A549 (cell line): ENCODE results near the gene CHI3L1. TPM values are rescaled to one million over a fixed set of nuclear protein-coding genes. Genes with fewer than 3 reads are reported as not detected.

ENCODE experiments used
- ATAC-seq, 2 experiments: fragments of 200-7000 bp in 1 of 2; fragments of >200 bp in 1 of 2; cut with Nextera tagmentation in 1 of 2; cut with Tn5 transposase in 1 of 2; 3 replicates each; pipeline versions ENCODE4 v1.8.0 to v1.9.1; 2018 to 2020; ENCODE audit warnings: mild to moderate bottlenecking in 1 of 2, moderate library complexity in 1 of 2
- CTCF ChIA-PET: fragments of 300-600 bp; sonication (Branson Sonifier 250); formaldehyde crosslinking; extraction: SDS; loops from one replicate; lab custom pipeline; 2021; ENCODE audit warnings: antibody characterized with exemption, inconsistent platforms; lab: Yijun Ruan, JAX
- POLR2A ChIA-PET: fragments of 350-600 bp; formaldehyde crosslinking; extraction: SDS; loops from one replicate; lab custom pipeline; 2021; ENCODE audit warnings: antibody characterized with exemption, inconsistent platforms; lab: Yijun Ruan, JAX
- DNase-seq, 2 experiments: peaks; one replicate each; pipeline versions ENCODE4 v3.0.0 to v3.0.0-alpha.2; 2011 to 2016; ENCODE audit warnings: low read depth in 1 of 2, low spot score in 1 of 2
- FAIRE-seq: peaks from 2 replicates; lab custom pipeline; 2011; peaks lifted over from hg19 to GRCh38; lab: Jason Lieb, UNC
- H3K27ac ChIP-seq, 2 experiments: fragments of >200 bp; sonication (Bioruptor Twin); formaldehyde crosslinking; 3 replicates each; pipeline ENCODE4 v1.5.1; 2016 to 2017
- H3K4me1 ChIP-seq: fragments of >200 bp; sonication (Bioruptor Twin); formaldehyde crosslinking; 3 replicates; pipeline ENCODE4 v1.6.1; 2016
- H3K4me2 ChIP-seq: fragments of >200 bp; sonication (Bioruptor Twin); formaldehyde crosslinking; 3 replicates; pipeline ENCODE4 v1.6.1; 2016
- H3K4me3 ChIP-seq: fragments of >200 bp; sonication (Bioruptor Twin); formaldehyde crosslinking; 3 replicates; pipeline ENCODE4 v1.5.1; 2016
- H3K9me3 ChIP-seq: fragments of >200 bp; sonication (Bioruptor Twin); formaldehyde crosslinking; 3 replicates; pipeline ENCODE4 v1.6.1; 2016
- CBX2 ChIP-seq: fragments of 200-600 bp; sonication (generic); IDR thresholded peaks from 2 replicates; pipeline ENCODE4 v1.6.1; 2016; ENCODE audit warnings: low read depth, mild to moderate bottlenecking, borderline replicate concordance
- CEBPB ChIP-seq, 2 experiments: fragments of >200 bp in 1 of 2; sonication (Bioruptor Twin) in 1 of 2; formaldehyde crosslinking in 1 of 2; IDR thresholded peaks; 2 replicates each; pipeline ENCODE4 v1.6.1; 2012 to 2016
- CHD2 ChIP-seq: fragments of 150-350 bp; IDR thresholded peaks from 2 replicates; pipeline ENCODE4 v1.6.1; 2014; ENCODE audit warnings: low read length; ENCODE audit not compliant: partially characterized antibody
- CHD4 ChIP-seq: fragments of 200-600 bp; sonication (generic); IDR thresholded peaks from 2 replicates; pipeline ENCODE4 v1.6.1; 2016; ENCODE audit warnings: antibody characterized with exemption, mild to moderate bottlenecking, borderline replicate concordance
- EHMT2 ChIP-seq: fragments of 200-600 bp; sonication (generic); IDR thresholded peaks from 2 replicates; pipeline ENCODE4 v1.6.1; 2016; ENCODE audit warnings: antibody characterized with exemption, low read depth, mild to moderate bottlenecking, moderate library complexity
- ESRRA ChIP-seq: fragments of 150-350 bp; IDR thresholded peaks from 2 replicates; pipeline ENCODE4 v1.6.1; 2014; ENCODE audit warnings: mild to moderate bottlenecking, low read length, borderline replicate concordance
- FOSL2 ChIP-seq, 2 experiments: fragments of 450-650 bp in 1 of 2; fragments of >200 bp in 1 of 2; sonication (Bioruptor Twin) in 1 of 2; formaldehyde crosslinking; IDR thresholded peaks; 2 replicates each; pipeline versions ENCODE4 v1.5.0 to v1.6.1; 2016 to 2020; ENCODE audit warnings: mild to moderate bottlenecking in 1 of 2, moderate library complexity in 1 of 2
- HDAC2 ChIP-seq: fragments of 200-600 bp; sonication (generic); IDR thresholded peaks from 2 replicates; pipeline ENCODE4 v1.6.1; 2016
- HOXB5 ChIP-seq: fragments of 250-450 bp; sonication (Bioruptor Pico); IDR thresholded peaks from 2 replicates; pipeline ENCODE4 v1.5.0; 2020; ENCODE audit warnings: mild to moderate bottlenecking, moderate library complexity
- JUN ChIP-seq, 2 experiments: fragments of >200 bp; sonication (Bioruptor Twin); formaldehyde crosslinking; IDR thresholded peaks; 2 replicates in 1 of 2; 3 replicates in 1 of 2; pipeline ENCODE4 v1.6.1; 2016 to 2017
- KDM5A ChIP-seq: fragments of 200-600 bp; sonication (generic); IDR thresholded peaks from 2 replicates; pipeline ENCODE4 v1.6.1; 2016; ENCODE audit warnings: antibody characterized with exemption, mild to moderate bottlenecking
- MAX ChIP-seq: IDR thresholded peaks from 2 replicates; pipeline ENCODE4 v1.6.1; 2012
- NPAS2 ChIP-seq: fragments of 250-450 bp; sonication (Bioruptor Pico); IDR thresholded peaks from 2 replicates; pipeline ENCODE4 v1.8.0; 2022; ENCODE audit warnings: mild to moderate bottlenecking, moderate library complexity, borderline replicate concordance
- NR3C1 ChIP-seq: fragments of >200 bp; sonication (Bioruptor Twin); formaldehyde crosslinking; IDR thresholded peaks from 3 replicates; pipeline ENCODE4 v1.6.1; 2017
- PBX3 ChIP-seq: IDR thresholded peaks from 2 replicates; pipeline ENCODE4 v1.6.1; 2012
- POLR2AphosphoS2 ChIP-seq: conservative IDR thresholded peaks from 2 replicates; pipeline ENCODE4 v1.6.1; 2012; ENCODE audit warnings: low read length, improper control_type of control experiment, inconsistent platforms
- RAD21 ChIP-seq, 2 experiments: fragments of >200 bp in 1 of 2; sonication (Bioruptor Twin) in 1 of 2; formaldehyde crosslinking in 1 of 2; IDR thresholded peaks in 1 of 2; conservative IDR thresholded peaks in 1 of 2; 2 replicates in 1 of 2; 3 replicates in 1 of 2; pipeline ENCODE4 v1.6.1; 2012 to 2018; ENCODE audit warnings: inconsistent platforms in 1 of 2
- RCOR1 ChIP-seq: fragments of 150-350 bp; IDR thresholded peaks from 2 replicates; pipeline ENCODE4 v1.6.1; 2014; ENCODE audit warnings: antibody characterized with exemption, low read length, low read depth
- RNF2 ChIP-seq: fragments of 200-600 bp; sonication (generic); IDR thresholded peaks from 2 replicates; pipeline ENCODE4 v1.6.1; 2016; ENCODE audit warnings: low read depth, mild to moderate bottlenecking, antibody characterized with exemption, moderate library complexity, borderline replicate concordance
- SMC3 ChIP-seq: fragments of >200 bp; sonication (Bioruptor Twin); formaldehyde crosslinking; IDR thresholded peaks from 3 replicates; pipeline ENCODE4 v1.6.1; 2018; ENCODE audit warnings: inconsistent platforms
- TFCP2L1 ChIP-seq: fragments of 250-450 bp; sonication (Bioruptor Pico); IDR thresholded peaks from 2 replicates; pipeline ENCODE4 v1.5.0; 2021; ENCODE audit warnings: mild to moderate bottlenecking
- ZSCAN20 ChIP-seq: fragments of 250-450 bp; sonication (Bioruptor Pico); IDR thresholded peaks from 2 replicates; pipeline ENCODE4 v1.8.0; 2022; ENCODE audit warnings: mild to moderate bottlenecking, moderate library complexity
- WGBS: methylation state at CpG from one replicate; pipeline ENCODE4 v1.1.6; 2017; ENCODE audit errors: missing lambda C conversion rate; 5-methylcytosine and 5-hydroxymethylcytosine counted together
- polyA plus RNA-seq, 4 experiments: library from polyadenylated mRNA; depleted of rRNA in 3 of 4; stranded (reverse); fragments of >200 nt; fragmentation: RNase III in 1 of 4; extraction: RNeasy Plus Mini Kit Qiagen cat#74134 plus additional on column Dnase treatment in 1 of 4; gene quantifications; 2 replicates in 3 of 4; 3 replicates in 1 of 4; pipeline ENCODE4 v1.2.3, GENCODE V29; 2011 to 2017
- TF ChIP-seq, protein P1 (sequence below): fragments of >200 bp; sonication (Bioruptor Twin); formaldehyde crosslinking; IDR thresholded peaks from 3 replicates; pipeline ENCODE4 v1.5.1; 2016
- TF ChIP-seq, protein P2 (sequence below): fragments of >200 bp; sonication (Bioruptor Twin); formaldehyde crosslinking; IDR thresholded peaks from 2 replicates; pipeline ENCODE4 v1.6.1; 2016

CHI3L1 gene
- polyA plus RNA-seq, 2 of the 4 experiments (the other 2 are of a cell fraction), result 0.04 TPM; not detected in 1

- POLR2A ChIA-PET, result no interaction called here
- no peak for DNase-seq
- CTCF ChIA-PET, result interaction anchor here (1.0 to 3.0 kb wide), 4 partner anchors 17 to 128 kb away, joined by 3 to 12 read pairs (median 6); no protein-coding TSS in a partner anchor
- ATAC-seq, result no peak
- Histone ChIP-seq H3K27ac (no peak overlapping the region), H3K4me2 (no peak overlapping the region), H3K4me1 (peaks cover under 1% of the 10 kb centered on the region; the same call in 1 of the 3 replicates), H3K9me3 (no peaks in the 10 kb centered on the region), H3K4me3 (no peak overlapping the region)
- FAIRE-seq, result no peak
- no peak for TF ChIP-seq HOXB5 (CRISPR knock-in tag)
- no peak for TF ChIP-seq RAD21 (conservative IDR thresholded peaks at IDR 0.05 in 1 of 2, IDR thresholded peaks at IDR 0.05 in 1 of 2)
- 41% methylated on average over 5 of the region's 5 CpGs for WGBS
Measured at GRCh38 chr1:203140743-203141520, 45.6 kb downstream of the CHI3L1 start.

DNA sequence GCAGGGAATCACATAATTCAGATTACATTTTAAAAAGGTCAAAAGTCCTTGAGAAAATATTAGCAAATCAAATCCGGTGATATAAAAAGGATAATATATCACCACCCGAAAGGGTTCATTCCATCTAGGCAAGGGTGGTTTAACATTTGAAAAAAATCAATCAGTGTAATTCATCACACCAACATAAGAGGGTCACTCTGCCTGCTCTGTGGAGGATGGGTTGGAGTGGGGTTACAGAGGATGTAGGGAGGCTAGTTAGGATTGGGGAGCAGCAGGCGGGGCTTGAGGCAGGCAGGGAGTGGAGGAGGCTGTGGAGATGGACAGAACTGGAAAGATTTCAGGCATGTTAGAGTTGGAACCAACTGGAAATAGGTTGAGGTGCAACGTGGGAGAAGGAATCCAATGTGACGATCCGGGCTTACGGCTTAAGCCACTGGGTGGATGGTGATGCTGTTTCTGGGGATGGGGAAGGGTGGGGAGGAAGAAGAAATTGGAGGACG, 46.5 kb downstream of the CHI3L1 start:
- H3K4me3 ChIP-seq, result no peak overlapping the region
- no peak for ATAC-seq
- 69% methylated on average over 8 of the region's 8 CpGs for WGBS
- POLR2A ChIA-PET, result no interaction called here
- H3K27ac ChIP-seq, result no peak overlapping the region
- TF ChIP-seq TFCP2L1 (CRISPR knock-in tag), result no peak
- no peak for TF ChIP-seq JUN (IDR thresholded peaks at IDR 0.05)
- TF ChIP-seq, protein P1, sequence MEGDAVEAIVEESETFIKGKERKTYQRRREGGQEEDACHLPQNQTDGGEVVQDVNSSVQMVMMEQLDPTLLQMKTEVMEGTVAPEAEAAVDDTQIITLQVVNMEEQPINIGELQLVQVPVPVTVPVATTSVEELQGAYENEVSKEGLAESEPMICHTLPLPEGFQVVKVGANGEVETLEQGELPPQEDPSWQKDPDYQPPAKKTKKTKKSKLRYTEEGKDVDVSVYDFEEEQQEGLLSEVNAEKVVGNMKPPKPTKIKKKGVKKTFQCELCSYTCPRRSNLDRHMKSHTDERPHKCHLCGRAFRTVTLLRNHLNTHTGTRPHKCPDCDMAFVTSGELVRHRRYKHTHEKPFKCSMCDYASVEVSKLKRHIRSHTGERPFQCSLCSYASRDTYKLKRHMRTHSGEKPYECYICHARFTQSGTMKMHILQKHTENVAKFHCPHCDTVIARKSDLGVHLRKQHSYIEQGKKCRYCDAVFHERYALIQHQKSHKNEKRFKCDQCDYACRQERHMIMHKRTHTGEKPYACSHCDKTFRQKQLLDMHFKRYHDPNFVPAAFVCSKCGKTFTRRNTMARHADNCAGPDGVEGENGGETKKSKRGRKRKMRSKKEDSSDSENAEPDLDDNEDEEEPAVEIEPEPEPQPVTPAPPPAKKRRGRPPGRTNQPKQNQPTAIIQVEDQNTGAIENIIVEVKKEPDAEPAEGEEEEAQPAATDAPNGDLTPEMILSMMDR, result no peak
- TF ChIP-seq RCOR1, result no peak
- no peak for TF ChIP-seq CHD4
- no peak for TF ChIP-seq HOXB5 (CRISPR knock-in tag)
- TF ChIP-seq CHD2, result no peak
- TF ChIP-seq KDM5A, result no peak
- TF ChIP-seq, protein P2, sequence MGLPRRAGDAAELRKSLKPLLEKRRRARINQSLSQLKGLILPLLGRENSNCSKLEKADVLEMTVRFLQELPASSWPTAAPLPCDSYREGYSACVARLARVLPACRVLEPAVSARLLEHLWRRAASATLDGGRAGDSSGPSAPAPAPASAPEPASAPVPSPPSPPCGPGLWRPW, result no peak
- TF ChIP-seq NPAS2, result no peak
- TF ChIP-seq POLR2AphosphoS2, result no peak
- TF ChIP-seq MAX, result no peak
- no peak for TF ChIP-seq PBX3
- TF ChIP-seq NR3C1, result no peak
- no peak for TF ChIP-seq FOSL2 (IDR thresholded peaks at IDR 0.05)
- no peak for TF ChIP-seq FOSL2 (CRISPR knock-in tag; IDR thresholded peaks at IDR 0.05)
- no peak for TF ChIP-seq SMC3
- no peak for TF ChIP-seq ZSCAN20
- TF ChIP-seq CEBPB (IDR thresholded peaks at IDR 0.05), result no peak
- no peak for FAIRE-seq
- no peaks in the 10 kb centered on the region for H3K9me3 ChIP-seq
- H3K4me1 ChIP-seq, result peaks cover 9% of the 10 kb centered on the region; the same call in 2 of the 3 replicates
- no peak overlapping the region for H3K4me2 ChIP-seq
- no peak for DNase-seq
- CTCF ChIA-PET, result interaction anchor here (3.0 kb wide), 1 partner anchor 32 kb away, joined by 12 read pairs; no protein-coding TSS in a partner anchor

GRCh38 chr1:203138066-203138465, 48.4 kb downstream of the CHI3L1 start:
- Histone ChIP-seq H3K27ac (no peak overlapping the region), H3K4me2 (no peak overlapping the region), H3K4me3 (no peak overlapping the region), H3K9me3 (no peaks in the 10 kb centered on the region), H3K4me1 (peaks cover 13% of the 10 kb centered on the region; the same call in 2 of the 3 replicates)
- WGBS, result 61% methylated on average over 3 of the region's 3 CpGs
- FAIRE-seq (no peak), ATAC-seq (no peak), DNase-seq (no peak)
- POLR2A ChIA-PET, result no interaction called here
- TF ChIP-seq CBX2, result no peak
- TF ChIP-seq ESRRA, result no peak
- TF ChIP-seq, protein P2, result no peak
- no peak for TF ChIP-seq RNF2
- TF ChIP-seq MAX, result no peak
- TF ChIP-seq EHMT2, result no peak
- no peak for TF ChIP-seq HDAC2
- CTCF ChIA-PET, result interaction anchor here (0.8 to 2.2 kb wide), 4 partner anchors 8 to 132 kb away, joined by 3 to 8 read pairs (median 6); no protein-coding TSS in a partner anchor
